ENCODE data around the gene AEBP1. TPM values are rescaled to one million over a fixed set of nuclear protein-coding genes. Genes with fewer than 3 reads are reported as not detected.

The AEBP1 gene
- total RNA-seq, 4 donors from 2014 or later = 71.0 to 234 (median 156) TPM

DNA sequence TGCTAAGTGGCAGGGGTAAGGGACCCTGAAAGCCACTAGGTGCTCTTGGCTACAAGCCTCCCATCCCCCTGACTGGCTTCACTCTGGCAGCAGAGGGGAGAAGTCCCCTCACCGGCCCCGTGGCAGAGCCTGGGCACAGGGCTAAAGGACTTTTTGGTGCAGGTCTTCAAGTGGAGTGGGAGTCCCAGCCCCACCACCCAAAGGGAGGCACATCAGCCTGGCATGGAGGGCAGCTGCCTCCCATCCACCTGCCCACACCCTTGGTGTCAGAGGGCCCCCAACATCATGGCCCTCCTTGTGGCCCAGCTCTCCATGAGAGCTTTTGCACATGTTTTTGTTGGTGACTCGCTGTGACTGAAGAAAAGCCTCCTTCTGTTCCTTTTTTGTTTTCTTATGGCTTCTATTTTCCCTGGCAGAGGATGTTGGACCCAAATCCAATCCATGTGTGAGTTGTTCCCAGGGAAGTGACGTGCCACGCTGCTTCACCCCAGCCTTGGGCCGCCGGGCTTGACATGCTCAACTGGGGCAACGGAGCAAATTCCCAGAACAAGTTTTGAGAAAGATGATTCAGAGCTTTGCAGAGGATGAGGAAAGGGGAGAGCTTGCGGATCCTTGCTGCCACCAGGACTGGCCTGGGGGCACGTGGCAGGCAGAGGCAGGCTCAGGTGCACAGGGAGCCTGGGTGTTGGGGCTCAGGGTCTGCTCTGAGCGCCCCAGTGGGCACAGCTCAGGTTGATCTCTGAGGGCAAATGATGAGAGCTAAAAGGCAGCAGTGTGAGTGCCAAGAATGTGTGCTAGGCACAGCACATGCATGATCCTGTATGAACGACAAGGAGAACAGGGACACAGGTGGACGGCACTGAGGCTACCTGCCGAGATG is 1.9 kb upstream of the AEBP1 start:
- peaks cover 27 to 64% (median 58%) of the 10 kb centered on the region in 4 donors for H3K4me1 ChIP-seq
- H3K9me3 ChIP-seq = no peaks in the 10 kb centered on the region
- TF ChIP-seq POLR2AphosphoS5 (IDR thresholded peaks at IDR 0.05) = peak; percentile 14 to 55
- TF ChIP-seq POLR2A (IDR thresholded peaks at IDR 0.05; ENCODE audit: low read depth) = no peak
- no peak for DNase-seq (ENCODE audit: extremely low spot score)
- no peaks in the 10 kb centered on the region for H3K27me3 ChIP-seq
- no peak overlapping the region for H3K4me3 ChIP-seq
- H3K27ac ChIP-seq (replicated peaks in 1 of 4) = peak overlapping the region; percentile 78 to 94 (median 90)
- peaks cover 0 to 9% (median 2%) of the 10 kb centered on the region in 4 donors for H3K36me3 ChIP-seq
- intact Hi-C loops (cut with DNase I) = no loop called here
- 87% methylated on average over 12 of the region's 14 CpGs for WGBS

DNA sequence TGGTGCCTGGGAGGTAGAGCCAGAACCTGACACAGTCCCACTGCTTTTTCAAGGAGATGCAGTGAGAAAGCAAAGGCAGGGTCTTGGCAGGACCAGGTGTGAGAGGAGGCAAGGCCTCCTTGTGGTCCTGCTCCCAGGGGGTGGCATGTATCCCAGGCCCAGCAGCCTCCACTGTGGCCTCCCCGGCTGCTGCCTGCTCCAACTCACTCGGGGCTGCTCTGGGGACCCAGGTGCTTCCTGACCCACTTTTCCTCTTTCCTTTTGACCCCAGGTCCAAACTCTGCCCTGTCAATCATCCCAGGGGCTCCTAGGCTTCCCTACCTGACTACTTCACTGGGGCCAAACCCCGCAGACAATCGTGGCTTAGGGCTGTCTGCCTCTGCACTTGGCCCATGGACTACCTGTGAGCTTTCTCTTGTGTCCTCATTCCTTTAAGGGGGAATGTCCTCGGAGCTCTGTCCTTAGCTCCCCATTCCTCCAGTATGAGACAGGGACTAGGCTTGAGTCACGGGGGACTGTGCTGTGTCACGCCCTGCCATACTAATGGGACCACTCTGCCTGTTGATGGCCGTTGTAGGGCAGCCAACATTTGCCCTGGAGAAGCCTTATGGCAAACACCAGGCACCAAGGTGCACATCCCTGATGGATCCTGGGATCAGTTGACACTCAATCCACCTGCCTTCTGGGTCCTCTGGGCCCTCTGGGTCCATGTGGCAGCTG is 1.1 kb upstream of the AEBP1 start:
- intact Hi-C loops (cut with DNase I) = no loop called here
- Histone ChIP-seq H3K4me3 (no peak overlapping the region), H3K9me3 (no peaks in the 10 kb centered on the region), H3K27ac (replicated peaks in 1 of 4) (peak overlapping the region; percentile 78 to 94 (median 90)), H3K4me1 (peaks cover 27 to 72% (median 66%) of the 10 kb centered on the region in 4 donors), H3K27me3 (no peaks in the 10 kb centered on the region), H3K36me3 (peaks cover 0 to 17% (median 6%) of the 10 kb centered on the region in 4 donors)
- 80% methylated on average over 6 of the region's 8 CpGs for WGBS
- no peak for DNase-seq (ENCODE audit: extremely low spot score)
- no peak for TF ChIP-seq EP300 (IDR thresholded peaks at IDR 0.05)
- no peak for TF ChIP-seq POLR2AphosphoS5 (IDR thresholded peaks at IDR 0.05)
- no peak for TF ChIP-seq POLR2A (IDR thresholded peaks at IDR 0.05; ENCODE audit: low read depth)
- TF ChIP-seq, protein P1, sequence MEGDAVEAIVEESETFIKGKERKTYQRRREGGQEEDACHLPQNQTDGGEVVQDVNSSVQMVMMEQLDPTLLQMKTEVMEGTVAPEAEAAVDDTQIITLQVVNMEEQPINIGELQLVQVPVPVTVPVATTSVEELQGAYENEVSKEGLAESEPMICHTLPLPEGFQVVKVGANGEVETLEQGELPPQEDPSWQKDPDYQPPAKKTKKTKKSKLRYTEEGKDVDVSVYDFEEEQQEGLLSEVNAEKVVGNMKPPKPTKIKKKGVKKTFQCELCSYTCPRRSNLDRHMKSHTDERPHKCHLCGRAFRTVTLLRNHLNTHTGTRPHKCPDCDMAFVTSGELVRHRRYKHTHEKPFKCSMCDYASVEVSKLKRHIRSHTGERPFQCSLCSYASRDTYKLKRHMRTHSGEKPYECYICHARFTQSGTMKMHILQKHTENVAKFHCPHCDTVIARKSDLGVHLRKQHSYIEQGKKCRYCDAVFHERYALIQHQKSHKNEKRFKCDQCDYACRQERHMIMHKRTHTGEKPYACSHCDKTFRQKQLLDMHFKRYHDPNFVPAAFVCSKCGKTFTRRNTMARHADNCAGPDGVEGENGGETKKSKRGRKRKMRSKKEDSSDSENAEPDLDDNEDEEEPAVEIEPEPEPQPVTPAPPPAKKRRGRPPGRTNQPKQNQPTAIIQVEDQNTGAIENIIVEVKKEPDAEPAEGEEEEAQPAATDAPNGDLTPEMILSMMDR (IDR thresholded peaks at IDR 0.05) = no peak

DNA sequence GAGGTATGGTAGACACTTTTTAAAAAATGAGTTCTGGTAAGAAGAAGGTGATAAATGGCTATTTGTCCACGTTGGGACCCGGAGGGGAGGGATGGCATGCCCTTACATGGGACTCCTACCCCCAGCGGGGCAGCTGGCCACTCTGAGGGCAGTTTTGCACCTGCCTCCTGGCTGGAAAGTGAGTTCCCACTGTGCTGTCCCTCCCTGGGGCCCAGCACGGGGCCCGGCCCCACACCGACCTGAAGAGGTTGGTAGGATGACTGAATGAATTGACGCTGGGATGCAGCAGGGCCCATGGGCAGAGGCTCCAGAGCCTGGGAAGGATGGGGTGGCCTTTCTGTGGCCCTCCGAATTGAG is 601 bp upstream of the AEBP1 start:
- H3K4me1 ChIP-seq = peaks cover 27 to 72% (median 71%) of the 10 kb centered on the region in 4 donors
- H3K36me3 ChIP-seq = peaks cover 0 to 22% (median 10%) of the 10 kb centered on the region in 4 donors
- TF ChIP-seq POLR2AphosphoS5 (IDR thresholded peaks at IDR 0.05) (no peak), EP300 (IDR thresholded peaks at IDR 0.05) (no peak), POLR2A (IDR thresholded peaks at IDR 0.05; ENCODE audit: low read depth) (no peak)
- TF ChIP-seq, protein P1 (IDR thresholded peaks at IDR 0.05) = no peak
- H3K27ac ChIP-seq (replicated peaks in 1 of 4) = peak overlapping the region; percentile 78 to 94 (median 90)
- WGBS = 69% methylated on average over 6 of the region's 8 CpGs
- no peaks in the 10 kb centered on the region for H3K9me3 ChIP-seq
- intact Hi-C loops (cut with DNase I) = no loop called here
- no peaks in the 10 kb centered on the region for H3K27me3 ChIP-seq
- DNase-seq (ENCODE audit: extremely low spot score) = no peak
- H3K4me3 ChIP-seq = peak overlapping the region in 3 of 4 donors; percentile 65 to 72 (median 66)

DNA sequence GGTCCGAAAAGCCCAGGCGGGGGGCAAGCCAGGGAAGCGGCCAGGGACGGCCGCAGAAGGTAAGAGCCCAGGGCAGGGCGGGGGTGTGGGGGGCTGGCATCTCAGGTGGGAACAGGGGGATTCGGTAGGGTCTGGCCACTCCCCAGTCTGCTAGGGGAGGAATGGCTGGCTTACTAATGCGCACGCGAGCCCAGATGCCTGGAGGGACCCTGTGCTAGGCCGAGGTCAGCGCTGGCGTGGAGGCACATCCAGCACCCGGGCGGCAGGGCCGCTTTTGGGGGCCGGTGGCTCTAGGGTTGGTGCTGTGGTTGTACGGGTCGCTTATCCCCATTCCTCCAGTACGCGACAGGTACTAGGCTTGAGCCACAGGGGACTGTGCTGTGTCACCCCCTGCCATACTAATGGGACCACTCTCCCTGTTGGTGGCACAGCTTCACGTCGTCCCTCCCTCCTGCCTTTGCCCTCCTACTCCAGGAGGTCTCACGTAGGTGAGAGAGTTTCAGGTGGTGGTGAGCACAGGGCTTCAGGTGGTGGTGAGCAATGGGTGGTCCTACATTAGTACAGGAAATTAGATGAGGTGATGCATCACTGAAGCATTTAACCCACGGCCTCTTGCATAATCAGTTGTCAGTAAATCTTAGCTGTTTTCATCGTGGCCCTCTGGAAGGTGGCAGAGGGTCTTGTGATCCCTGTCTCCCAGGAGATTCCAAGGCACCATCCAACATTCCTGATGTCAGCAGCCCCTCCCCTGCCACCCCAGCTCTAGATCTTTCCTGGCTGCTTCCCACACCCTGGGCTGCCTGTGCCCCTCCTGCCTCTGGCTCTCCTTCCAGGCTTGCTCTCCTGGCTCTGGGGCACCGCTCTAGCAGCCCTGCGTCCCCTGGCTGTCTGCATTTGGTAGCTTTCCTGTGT is 971 bp downstream of the AEBP1 start:
- H3K27ac ChIP-seq (replicated peaks in 1 of 4) = peak overlapping the region; percentile 78 to 94 (median 90)
- peak; percentile 39 for TF ChIP-seq EP300 (IDR thresholded peaks at IDR 0.05)
- TF ChIP-seq POLR2AphosphoS5 (IDR thresholded peaks at IDR 0.05) = peak; percentile 25 to 75
- TF ChIP-seq, protein P1 (IDR thresholded peaks at IDR 0.05) = no peak
- no peak for TF ChIP-seq POLR2A (IDR thresholded peaks at IDR 0.05; ENCODE audit: low read depth)
- H3K9me3 ChIP-seq = no peaks in the 10 kb centered on the region
- no peaks in the 10 kb centered on the region for H3K27me3 ChIP-seq
- H3K4me3 ChIP-seq = peak overlapping the region; percentile 48 to 72 (median 66)
- H3K4me1 ChIP-seq = peaks cover 27 to 88% (median 68%) of the 10 kb centered on the region in 4 donors
- DNase-seq (ENCODE audit: extremely low spot score) = no peak
- intact Hi-C loops (cut with DNase I) = no loop called here
- WGBS = 33% methylated on average over 9 of the region's 28 CpGs
- peaks cover 0 to 38% (median 23%) of the 10 kb centered on the region in 4 donors for H3K36me3 ChIP-seq

Measured in esophagus muscularis mucosa (tissue), 4 donors.